ENCODE measurements around the gene PARD3. TPM values are rescaled to one million over a fixed set of nuclear protein-coding genes. Genes with fewer than 3 reads are reported as not detected.

The PARD3 gene
- total and polyA plus RNA-seq, 3 donors from 2014 or later = 31.8 to 59.5 (median 49.5) TPM

DNA sequence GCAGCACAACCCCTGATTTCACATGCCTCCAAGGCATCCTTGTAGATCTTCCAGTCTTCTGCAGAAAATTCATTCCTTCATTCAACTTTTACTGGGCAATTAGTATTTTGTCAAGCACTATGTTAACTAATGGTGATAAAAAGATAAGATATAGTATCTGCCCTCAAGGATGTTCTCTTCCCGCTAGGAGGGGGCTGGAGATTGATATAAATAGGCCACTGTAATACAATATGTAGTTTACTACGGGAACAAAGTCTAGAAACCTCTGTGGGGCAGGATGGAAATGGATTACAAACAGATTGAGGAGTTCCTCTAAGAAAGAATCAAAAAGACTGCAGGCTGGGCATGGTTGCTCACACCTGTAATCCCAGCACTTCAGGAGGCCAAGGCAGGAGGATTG lies 10.3 kb upstream of the PARD3 start:
- no peak for DNase-seq
- no peak overlapping the region for H3K27ac ChIP-seq
- intact Hi-C loops (cut with DNase I; ENCODE audit: low total_unique reads) = no loop called here
- H3K36me3 ChIP-seq (ENCODE audit: low read depth, missing control alignments) = no peaks in the 10 kb centered on the region
- no peaks in the 10 kb centered on the region for H3K9me3 ChIP-seq
- no peak overlapping the region for H3K4me3 ChIP-seq
- H3K27me3 ChIP-seq = no peaks in the 10 kb centered on the region
- H3K4me1 ChIP-seq = no peaks in the 10 kb centered on the region
- no peak for TF ChIP-seq POLR2A (IDR thresholded peaks at IDR 0.05)
- TF ChIP-seq, protein P1, sequence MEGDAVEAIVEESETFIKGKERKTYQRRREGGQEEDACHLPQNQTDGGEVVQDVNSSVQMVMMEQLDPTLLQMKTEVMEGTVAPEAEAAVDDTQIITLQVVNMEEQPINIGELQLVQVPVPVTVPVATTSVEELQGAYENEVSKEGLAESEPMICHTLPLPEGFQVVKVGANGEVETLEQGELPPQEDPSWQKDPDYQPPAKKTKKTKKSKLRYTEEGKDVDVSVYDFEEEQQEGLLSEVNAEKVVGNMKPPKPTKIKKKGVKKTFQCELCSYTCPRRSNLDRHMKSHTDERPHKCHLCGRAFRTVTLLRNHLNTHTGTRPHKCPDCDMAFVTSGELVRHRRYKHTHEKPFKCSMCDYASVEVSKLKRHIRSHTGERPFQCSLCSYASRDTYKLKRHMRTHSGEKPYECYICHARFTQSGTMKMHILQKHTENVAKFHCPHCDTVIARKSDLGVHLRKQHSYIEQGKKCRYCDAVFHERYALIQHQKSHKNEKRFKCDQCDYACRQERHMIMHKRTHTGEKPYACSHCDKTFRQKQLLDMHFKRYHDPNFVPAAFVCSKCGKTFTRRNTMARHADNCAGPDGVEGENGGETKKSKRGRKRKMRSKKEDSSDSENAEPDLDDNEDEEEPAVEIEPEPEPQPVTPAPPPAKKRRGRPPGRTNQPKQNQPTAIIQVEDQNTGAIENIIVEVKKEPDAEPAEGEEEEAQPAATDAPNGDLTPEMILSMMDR (IDR thresholded peaks at IDR 0.05) = no peak
- 92 to 96% methylated on average over 2 of the region's 2 CpGs for WGBS, 2 donors

DNA sequence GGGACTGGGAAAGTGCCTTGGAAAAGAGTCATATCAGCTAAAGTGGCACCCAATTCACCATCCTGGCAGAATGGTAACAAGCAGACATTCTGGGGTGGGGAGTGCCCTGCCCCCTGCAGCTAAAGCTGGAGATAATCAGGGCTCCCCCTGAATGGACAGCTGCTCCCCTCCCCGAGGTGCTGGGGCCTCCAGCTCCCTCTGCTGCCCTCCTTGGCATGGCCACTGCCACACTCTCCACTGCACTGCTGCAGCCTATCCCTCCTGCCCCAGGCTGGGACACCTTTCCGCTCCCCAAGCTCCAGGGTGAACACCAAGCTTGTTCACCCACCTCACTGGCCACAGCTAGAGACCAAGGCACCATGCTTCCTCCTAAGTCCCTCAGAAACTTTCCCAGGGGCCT lies 9.8 kb upstream of the PARD3 start:
- no peak overlapping the region for H3K4me3 ChIP-seq
- intact Hi-C loops (cut with DNase I; ENCODE audit: low total_unique reads) = no loop called here
- no peaks in the 10 kb centered on the region for H3K4me1 ChIP-seq
- no peak overlapping the region for H3K27ac ChIP-seq
- H3K36me3 ChIP-seq (ENCODE audit: low read depth, missing control alignments) = no peaks in the 10 kb centered on the region
- no peak for DNase-seq
- no peak for TF ChIP-seq POLR2A (IDR thresholded peaks at IDR 0.05)
- TF ChIP-seq, protein P1 (IDR thresholded peaks at IDR 0.05) = no peak
- H3K27me3 ChIP-seq = no peaks in the 10 kb centered on the region
- no peaks in the 10 kb centered on the region for H3K9me3 ChIP-seq
- WGBS, 2 donors = 69% methylated on average over 2 of the region's 2 CpGs; no CpG with 5 or more reads in 1 of the 2 donors

DNA sequence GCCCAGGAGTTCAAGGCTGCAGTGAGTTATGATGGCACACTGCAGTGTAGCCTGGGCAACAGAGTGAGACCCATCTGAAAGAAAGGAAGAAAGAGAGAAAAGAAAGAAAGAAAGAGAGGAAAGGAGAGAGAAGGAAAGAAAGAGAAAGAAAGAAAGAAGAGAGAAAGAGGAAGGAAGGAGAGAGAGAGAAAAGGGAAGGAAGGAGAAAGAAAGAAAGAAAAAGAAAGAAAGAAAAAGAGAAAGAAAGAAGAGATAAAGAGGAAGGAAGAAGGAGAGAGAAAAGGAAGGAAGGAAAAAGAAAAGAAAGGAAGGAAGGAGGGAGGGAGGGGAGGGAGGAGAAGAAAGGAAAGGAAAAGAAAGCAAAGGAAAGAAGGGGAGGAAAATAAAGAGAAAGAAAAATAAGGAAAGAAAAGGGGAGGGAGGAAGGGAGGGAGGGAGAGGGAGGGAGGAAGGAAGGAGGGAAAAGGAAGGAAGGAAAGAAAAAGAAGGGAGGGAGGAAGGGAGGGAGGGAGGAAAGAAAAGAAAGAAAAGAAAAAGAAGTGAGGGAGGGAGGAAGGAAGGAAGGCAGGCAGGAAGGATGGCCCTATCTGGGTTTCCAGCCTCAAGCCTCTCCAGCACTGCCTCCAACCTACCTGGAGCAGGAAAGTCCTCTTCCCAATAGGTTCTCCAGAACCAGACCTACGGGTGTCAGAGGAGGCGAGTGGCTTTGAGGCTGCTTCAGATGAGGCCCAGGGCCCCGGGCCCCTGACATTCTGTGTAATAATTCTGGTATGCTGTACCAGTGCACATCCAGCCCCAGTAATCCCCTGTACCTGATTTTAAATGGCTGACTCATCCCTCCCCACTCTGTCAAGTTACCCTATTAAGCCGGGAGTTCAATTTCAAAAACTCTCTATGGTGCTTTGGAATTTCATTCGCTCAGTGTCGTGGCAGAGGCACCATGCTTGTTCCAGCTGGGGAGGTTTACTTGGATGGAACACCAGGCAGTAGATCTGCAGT lies 6.8 kb upstream of the PARD3 start:
- DNase-seq = no peak
- Histone ChIP-seq H3K9me3 (no peaks in the 10 kb centered on the region), H3K27ac (no peak overlapping the region), H3K27me3 (no peaks in the 10 kb centered on the region), H3K4me1 (no peaks in the 10 kb centered on the region), H3K36me3 (ENCODE audit: low read depth, missing control alignments) (no peaks in the 10 kb centered on the region), H3K4me3 (no peak overlapping the region)
- TF ChIP-seq, protein P1 (IDR thresholded peaks at IDR 0.05) = no peak
- TF ChIP-seq POLR2A (IDR thresholded peaks at IDR 0.05) = no peak
- intact Hi-C loops (cut with DNase I; ENCODE audit: low total_unique reads) = no loop called here
- 89 to 90% methylated on average over 6 of the region's 6 CpGs for WGBS, 2 donors

DNA sequence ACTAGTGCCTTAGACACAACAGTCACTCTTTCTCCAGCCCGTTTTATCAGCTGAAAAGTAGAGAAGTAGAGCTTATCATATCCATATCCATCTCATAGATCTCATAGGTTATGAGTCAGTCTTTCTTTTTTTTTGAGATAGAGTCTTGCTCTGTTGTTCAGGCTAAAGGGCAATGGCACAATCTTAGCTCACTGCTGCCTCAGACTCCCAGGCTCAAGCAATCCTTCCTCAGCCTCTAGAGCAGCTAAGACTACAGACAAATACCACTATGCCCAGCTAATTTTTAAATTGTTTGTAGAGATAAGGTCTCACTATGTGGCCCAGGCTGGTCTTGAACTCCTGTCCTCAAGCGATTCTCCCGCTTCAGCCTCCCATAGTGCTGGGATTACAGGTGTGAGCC lies 2.5 kb upstream of the PARD3 start:
- WGBS, 2 donors = 80 to 84% methylated on average over 3 of the region's 3 CpGs
- intact Hi-C loops (cut with DNase I; ENCODE audit: low total_unique reads) = no loop called here
- Histone ChIP-seq H3K36me3 (ENCODE audit: low read depth, missing control alignments) (no peaks in the 10 kb centered on the region), H3K4me1 (peaks cover 8% of the 10 kb centered on the region), H3K4me3 (no peak overlapping the region), H3K27me3 (no peaks in the 10 kb centered on the region), H3K27ac (no peak overlapping the region), H3K9me3 (no peaks in the 10 kb centered on the region)
- no peak for DNase-seq
- TF ChIP-seq, protein P1 (IDR thresholded peaks at IDR 0.05) = no peak
- no peak for TF ChIP-seq POLR2A (IDR thresholded peaks at IDR 0.05)
